PC-9 (cell line): Measurements from ENCODE around the gene C2CD2. TPM values are rescaled to one million over a fixed set of nuclear protein-coding genes. Genes with fewer than 3 reads are reported as not detected.

Experiments
- BruUV-seq: library from RNA; stranded (reverse); fragments of 400-500 nt; replicated peaks from 2 replicates; lab custom pipeline; 2021; lab: Mats Ljungman, UMichigan
- CTCF ChIA-PET: fragments of 300-600 bp; sonication (Branson Sonifier 250); formaldehyde crosslinking; loops from one replicate; lab custom pipeline; 2022; ENCODE audit warnings: antibody characterized with exemption; lab: Charles Lee
- POLR2A ChIA-PET: fragments of 300-600 bp; sonication (Branson Sonifier 250); formaldehyde crosslinking; loops from one replicate; lab custom pipeline; 2022; ENCODE audit warnings: antibody characterized with exemption; ENCODE audit not compliant: unreplicated experiment; lab: Charles Lee
- DNase-seq, 2 experiments: peaks; one replicate each; pipeline versions ENCODE4 v3.0.0 to v3.0.0-alpha.2; 2015 to 2022; ENCODE audit warnings: mixed read lengths in 1 of 2
- H2AFZ ChIP-seq: fragments of 200-600 bp; sonication (generic); 2 replicates; pipeline ENCODE4 v1.8.1; 2017; ENCODE audit warnings: antibody characterized with exemption
- H3F3A ChIP-seq: fragments of 200-600 bp; sonication (generic); 2 replicates; pipeline ENCODE4 v1.8.1; 2017; ENCODE audit warnings: antibody characterized with exemption, mild to moderate bottlenecking, low read depth; ENCODE audit not compliant: insufficient read depth
- H3K27ac ChIP-seq: fragments of 200-600 bp; sonication (generic); 2 replicates; pipeline ENCODE4 v1.6.1; 2016; ENCODE audit warnings: mixed run types
- H3K27me3 ChIP-seq: fragments of 200-600 bp; sonication (generic); 2 replicates; pipeline ENCODE4 v1.6.1; 2016; ENCODE audit warnings: low read depth, mixed run types; ENCODE audit not compliant: insufficient read depth
- H3K36me3 ChIP-seq: fragments of 200-600 bp; sonication (generic); 2 replicates; pipeline ENCODE4 v1.6.1; 2016; ENCODE audit warnings: low read depth, mixed run types
- H3K4me1 ChIP-seq: fragments of 200-600 bp; sonication (generic); replicated peaks from 2 replicates; pipeline ENCODE4 v1.6.1; 2016; ENCODE audit warnings: mixed run types; ENCODE audit not compliant: insufficient read depth
- H3K4me2 ChIP-seq: fragments of 200-600 bp; sonication (generic); 2 replicates; pipeline ENCODE4 v1.6.1; 2017; ENCODE audit warnings: mixed run types
- H3K4me3 ChIP-seq: fragments of 200-600 bp; sonication (generic); 2 replicates; pipeline ENCODE4 v1.6.1; 2016; ENCODE audit warnings: mixed run types
- H3K79me2 ChIP-seq: fragments of 200-600 bp; sonication (generic); 2 replicates; pipeline ENCODE4 v1.6.1; 2017; ENCODE audit warnings: low read depth, mixed run types
- H3K9me2 ChIP-seq: fragments of 200-600 bp; sonication (generic); 2 replicates; pipeline ENCODE4 v1.8.1; 2017; ENCODE audit warnings: mild to moderate bottlenecking; ENCODE audit not compliant: insufficient read depth
- H3K9me3 ChIP-seq: fragments of 200-600 bp; sonication (generic); 2 replicates; pipeline ENCODE4 v1.8.1; 2016; ENCODE audit warnings: low read depth; ENCODE audit not compliant: insufficient read depth
- H4K20me1 ChIP-seq: fragments of 200-600 bp; sonication (generic); 2 replicates; pipeline ENCODE4 v1.8.1; 2017; ENCODE audit not compliant: insufficient read depth
- EZH2 ChIP-seq: fragments of 200-600 bp; sonication (generic); IDR thresholded peaks from 2 replicates; pipeline ENCODE4 v1.8.0; 2017; ENCODE audit warnings: antibody characterized with exemption, low read depth
- intact Hi-C: fragments of 100-400 bp; cut with micrococcal nuclease; formaldehyde crosslinking; loops from one replicate; pipeline ENCODE4 v1.10.0; 2022; ENCODE audit not compliant: unreplicated experiment
- total RNA-seq: library from RNA; stranded (reverse); gene quantifications from 2 replicates; pipeline ENCODE4 v1.2.3, GENCODE V29; 2021
- TF ChIP-seq, protein P1 (sequence below): fragments of 200-600 bp; sonication (generic); conservative IDR thresholded peaks from 2 replicates; pipeline ENCODE4 v1.6.1; 2017; ENCODE audit warnings: mixed run types, antibody characterized with exemption, mild to moderate bottlenecking, moderate library complexity

C2CD2 gene
- total RNA-seq, 1 experiment from 2014 or later: 26.8 TPM

DNA sequence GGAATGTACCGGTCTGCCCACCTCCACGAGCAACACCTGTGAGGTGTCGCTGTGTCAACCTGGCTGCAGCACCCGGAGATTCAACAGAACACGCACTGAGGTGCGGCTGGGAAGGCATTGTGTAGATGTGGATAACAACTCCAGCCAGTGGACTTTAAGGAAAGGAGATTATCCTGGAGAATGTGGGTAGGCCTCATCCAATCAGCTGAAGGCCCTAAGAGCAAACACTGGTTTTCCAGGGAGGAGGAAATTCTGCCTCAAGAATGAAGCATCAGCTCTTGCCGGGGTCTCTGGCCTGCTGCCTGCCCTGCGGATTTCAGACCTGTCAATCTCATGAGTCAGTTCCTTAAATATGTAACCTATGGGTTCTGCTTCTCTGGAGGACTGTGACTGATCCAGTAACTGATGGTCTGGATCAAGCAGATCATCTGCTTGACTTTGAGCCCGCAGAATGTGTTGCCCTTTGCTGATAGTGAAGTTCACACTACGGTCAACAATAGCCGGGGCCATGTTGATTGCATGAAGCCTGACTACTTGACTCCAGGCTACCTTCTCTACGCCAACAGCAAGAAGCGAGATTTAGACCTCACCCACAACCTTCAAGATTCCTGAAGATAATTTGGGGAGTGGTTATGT, 58.8 kb downstream of the C2CD2 start:
- H3K4me3 ChIP-seq: no peak overlapping the region
- no peaks in the 10 kb centered on the region for H3F3A ChIP-seq
- H3K36me3 ChIP-seq: no peaks in the 10 kb centered on the region
- POLR2A ChIA-PET: no interaction called here
- no peaks in the 10 kb centered on the region for H3K9me2 ChIP-seq
- H3K27me3 ChIP-seq: no peaks in the 10 kb centered on the region
- no peak overlapping the region for H3K27ac ChIP-seq
- no peak for TF ChIP-seq EZH2
- TF ChIP-seq, protein P1, sequence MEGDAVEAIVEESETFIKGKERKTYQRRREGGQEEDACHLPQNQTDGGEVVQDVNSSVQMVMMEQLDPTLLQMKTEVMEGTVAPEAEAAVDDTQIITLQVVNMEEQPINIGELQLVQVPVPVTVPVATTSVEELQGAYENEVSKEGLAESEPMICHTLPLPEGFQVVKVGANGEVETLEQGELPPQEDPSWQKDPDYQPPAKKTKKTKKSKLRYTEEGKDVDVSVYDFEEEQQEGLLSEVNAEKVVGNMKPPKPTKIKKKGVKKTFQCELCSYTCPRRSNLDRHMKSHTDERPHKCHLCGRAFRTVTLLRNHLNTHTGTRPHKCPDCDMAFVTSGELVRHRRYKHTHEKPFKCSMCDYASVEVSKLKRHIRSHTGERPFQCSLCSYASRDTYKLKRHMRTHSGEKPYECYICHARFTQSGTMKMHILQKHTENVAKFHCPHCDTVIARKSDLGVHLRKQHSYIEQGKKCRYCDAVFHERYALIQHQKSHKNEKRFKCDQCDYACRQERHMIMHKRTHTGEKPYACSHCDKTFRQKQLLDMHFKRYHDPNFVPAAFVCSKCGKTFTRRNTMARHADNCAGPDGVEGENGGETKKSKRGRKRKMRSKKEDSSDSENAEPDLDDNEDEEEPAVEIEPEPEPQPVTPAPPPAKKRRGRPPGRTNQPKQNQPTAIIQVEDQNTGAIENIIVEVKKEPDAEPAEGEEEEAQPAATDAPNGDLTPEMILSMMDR: no peak
- H3K4me1 ChIP-seq: peaks cover 18% of the 10 kb centered on the region
- no peak overlapping the region for H2AFZ ChIP-seq
- H4K20me1 ChIP-seq: no peaks in the 10 kb centered on the region
- no TSS peak for BruUV-seq
- intact Hi-C loops: loop anchor here (5.0 kb wide), 1 partner anchor 62 kb away; no protein-coding TSS in a partner anchor
- no peaks in the 10 kb centered on the region for H3K79me2 ChIP-seq
- DNase-seq: peak in 1 of 2 experiments; percentile 45
- no peak overlapping the region for H3K4me2 ChIP-seq
- CTCF ChIA-PET: interaction anchor here (0.7 kb wide), 1 partner anchor 223 kb away, joined by 3 read pairs; no protein-coding TSS in a partner anchor
- H3K9me3 ChIP-seq: no peaks in the 10 kb centered on the region

DNA sequence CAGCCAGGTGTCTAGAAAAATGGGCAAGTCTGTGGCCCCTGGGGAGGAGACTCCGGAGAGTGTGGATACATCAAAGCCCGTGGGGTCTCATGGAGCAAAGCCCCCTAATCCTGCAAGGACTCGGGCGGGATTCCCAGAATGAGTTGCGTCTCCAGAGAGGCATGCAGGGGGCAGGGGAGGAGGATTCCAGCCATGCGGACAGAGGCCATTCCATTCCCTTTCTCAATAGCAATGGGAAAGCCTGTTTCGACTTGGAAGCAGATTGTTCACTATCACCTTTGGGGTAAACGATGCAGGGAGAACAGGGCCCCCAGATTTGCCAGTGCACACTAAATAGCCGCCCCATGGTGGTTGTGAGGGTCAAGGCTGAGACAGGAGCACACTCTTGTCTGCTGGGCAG, 59.3 kb downstream of the C2CD2 start:
- ChIA-PET POLR2A (interaction anchor here (0.6 kb wide), 1 partner anchor 260 kb away, joined by 4 read pairs; no protein-coding TSS in a partner anchor), CTCF (interaction anchor here (0.7 kb wide), 1 partner anchor 223 kb away, joined by 3 read pairs; no protein-coding TSS in a partner anchor)
- no peak for TF ChIP-seq EZH2
- TF ChIP-seq, protein P1: no peak
- intact Hi-C loops: loop anchor here (5.0 kb wide), 1 partner anchor 63 kb away; no protein-coding TSS in a partner anchor
- Histone ChIP-seq H3K79me2 (no peaks in the 10 kb centered on the region), H3K4me1 (peaks cover 18% of the 10 kb centered on the region), H2AFZ (no peak overlapping the region), H3K9me2 (no peaks in the 10 kb centered on the region), H3K27me3 (no peaks in the 10 kb centered on the region), H3K36me3 (no peaks in the 10 kb centered on the region), H3K27ac (no peak overlapping the region), H3K4me2 (no peak overlapping the region), H3K4me3 (no peak overlapping the region), H3F3A (no peaks in the 10 kb centered on the region), H3K9me3 (no peaks in the 10 kb centered on the region), H4K20me1 (no peaks in the 10 kb centered on the region)
- no TSS peak for BruUV-seq
- no peak for DNase-seq

GRCh38 chr21:41892726-41893125, 61.1 kb downstream of the C2CD2 start:
- intact Hi-C loops: loop anchor here (5.0 kb wide), 1 partner anchor 65 kb away; no protein-coding TSS in a partner anchor
- no peaks in the 10 kb centered on the region for H3F3A ChIP-seq
- no peak overlapping the region for H3K4me3 ChIP-seq
- H3K79me2 ChIP-seq: no peaks in the 10 kb centered on the region
- no peaks in the 10 kb centered on the region for H3K9me2 ChIP-seq
- H3K27ac ChIP-seq: no peak overlapping the region
- no peaks in the 10 kb centered on the region for H3K9me3 ChIP-seq
- ChIA-PET CTCF (no interaction called here), POLR2A (no interaction called here)
- no peaks in the 10 kb centered on the region for H3K27me3 ChIP-seq
- no TSS peak for BruUV-seq
- H3K4me2 ChIP-seq: no peak overlapping the region
- DNase-seq: no peak
- H2AFZ ChIP-seq: no peak overlapping the region
- peaks cover 18% of the 10 kb centered on the region for H3K4me1 ChIP-seq
- no peak for TF ChIP-seq EZH2
- TF ChIP-seq, protein P1: no peak
- no peaks in the 10 kb centered on the region for H3K36me3 ChIP-seq
- H4K20me1 ChIP-seq: no peaks in the 10 kb centered on the region
